ENCODE results near the gene PRRC2C. TPM values are rescaled to one million over a fixed set of nuclear protein-coding genes. Genes with fewer than 3 reads are reported as not detected.

Gene PRRC2C
- total RNA-seq, 2 experiments from 2014 or later: 191 to 205 TPM

DNA sequence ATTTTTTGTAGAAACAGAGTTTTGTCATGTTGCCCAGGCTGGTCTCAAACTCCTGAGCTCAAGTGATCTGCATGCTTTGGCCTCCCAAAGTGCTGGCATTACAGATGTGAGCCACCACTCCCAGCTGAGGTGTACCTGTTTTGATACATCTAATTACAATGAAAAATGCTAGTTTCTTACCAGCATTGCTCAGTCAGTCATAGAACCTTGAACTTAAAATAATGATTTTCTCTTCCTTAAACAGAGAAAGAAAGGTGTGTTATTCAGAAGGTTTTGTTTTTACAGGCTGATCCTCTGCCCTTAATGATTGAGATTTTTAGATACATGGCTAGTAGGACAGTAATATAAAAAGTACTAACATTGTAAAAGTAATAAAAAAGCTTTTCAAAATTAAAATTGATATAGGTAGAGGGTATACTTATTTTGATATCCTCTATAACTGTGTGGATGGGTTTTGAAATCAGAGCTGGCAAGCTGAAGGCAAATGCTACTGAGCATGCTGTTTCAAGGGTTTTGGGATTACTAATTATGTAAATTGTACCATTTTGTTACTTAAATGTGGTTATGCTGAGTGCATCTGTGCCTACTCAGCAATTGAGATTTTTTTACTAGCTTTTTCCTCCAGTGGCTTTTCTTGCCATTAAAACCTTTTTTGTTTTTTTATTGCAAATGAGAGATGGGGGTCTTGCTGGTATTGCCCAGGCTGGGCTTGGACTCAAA, 16.1 kb downstream of the PRRC2C start:
- no peaks in the 10 kb centered on the region for H3K9me3 Mint-ChIP-seq
- intact Hi-C loops (cut with micrococcal nuclease): loop anchor here (1.0 to 5.0 kb wide), 3 partner anchors 13 to 241 kb away; partner anchors contain the start of gene VAMP4
- H3K4me1 Mint-ChIP-seq (ENCODE audit: low read depth): peaks cover 89% of the 10 kb centered on the region
- H3K36me3 Mint-ChIP-seq: peaks cover 34% of the 10 kb centered on the region
- ChIA-PET CTCF (interaction anchor here (0.7 to 3.8 kb wide), 4 partner anchors 11 to 943 kb away, joined by 3 to 39 read pairs (median 4); partner anchors contain the start of gene PRRC2C), POLR2A (interaction anchor here (0.5 to 2.5 kb wide), 3 partner anchors 14 to 196 kb away, joined by 3 to 24 read pairs (median 4); partner anchors contain the start of gene PRRC2C)
- peak; percentile 25 for DNase-seq
- no peaks in the 10 kb centered on the region for H3K27me3 Mint-ChIP-seq
- peak overlapping the region; percentile 85 for H3K27ac Mint-ChIP-seq
- H3K4me3 Mint-ChIP-seq: no peak overlapping the region

DNA sequence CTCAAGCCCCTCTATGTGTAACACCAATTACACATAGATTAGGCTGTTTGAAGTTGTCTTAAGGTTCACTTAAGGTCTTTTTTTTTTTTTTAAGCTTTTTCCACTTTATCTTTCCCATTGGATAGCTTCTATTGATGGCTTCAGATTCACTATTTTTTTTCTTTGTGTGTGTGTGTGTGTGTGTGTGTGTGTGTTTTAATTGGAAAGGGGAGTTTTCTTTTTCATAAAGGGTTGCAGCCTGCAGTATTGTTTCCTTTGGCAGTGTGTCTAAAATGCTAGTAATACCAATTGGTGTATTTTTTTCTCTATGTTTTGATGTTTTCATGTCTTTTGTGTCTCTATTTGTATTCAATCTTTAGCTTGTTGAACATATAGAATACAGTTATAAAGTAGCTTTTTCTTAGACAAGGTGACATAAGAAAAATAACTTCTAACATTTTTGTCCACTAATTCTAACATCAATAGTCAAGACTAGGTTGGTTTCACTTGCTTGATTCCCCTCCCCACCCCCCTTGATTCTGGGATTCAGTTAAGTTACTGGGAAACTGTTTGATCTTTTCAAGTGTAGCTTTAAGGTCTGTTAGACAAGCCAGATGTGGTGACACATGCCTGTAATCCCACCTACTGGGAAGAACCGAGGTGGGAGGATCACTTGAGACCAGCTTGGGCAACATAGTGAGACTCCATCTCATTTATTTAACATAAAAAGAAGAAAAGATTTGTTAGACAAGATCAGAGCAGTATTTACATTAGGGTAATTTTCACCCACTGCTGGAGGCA, 21.4 kb downstream of the PRRC2C start:
- ChIA-PET CTCF (no interaction called here), POLR2A (interaction anchor here (0.6 to 1.1 kb wide), 2 partner anchors 20 to 43 kb away, joined by 3 read pairs; no protein-coding TSS in a partner anchor)
- peaks cover 92% of the 10 kb centered on the region for H3K4me1 Mint-ChIP-seq (ENCODE audit: low read depth)
- H3K27ac Mint-ChIP-seq: peak overlapping the region; percentile 72
- H3K27me3 Mint-ChIP-seq: no peaks in the 10 kb centered on the region
- H3K4me3 Mint-ChIP-seq: no peak overlapping the region
- intact Hi-C loops (cut with micrococcal nuclease): loop anchor here (5.0 kb wide), 1 partner anchor 86 kb away; no protein-coding TSS in a partner anchor
- DNase-seq: no peak
- H3K9me3 Mint-ChIP-seq: no peaks in the 10 kb centered on the region
- peaks cover 15% of the 10 kb centered on the region for H3K36me3 Mint-ChIP-seq

DNA sequence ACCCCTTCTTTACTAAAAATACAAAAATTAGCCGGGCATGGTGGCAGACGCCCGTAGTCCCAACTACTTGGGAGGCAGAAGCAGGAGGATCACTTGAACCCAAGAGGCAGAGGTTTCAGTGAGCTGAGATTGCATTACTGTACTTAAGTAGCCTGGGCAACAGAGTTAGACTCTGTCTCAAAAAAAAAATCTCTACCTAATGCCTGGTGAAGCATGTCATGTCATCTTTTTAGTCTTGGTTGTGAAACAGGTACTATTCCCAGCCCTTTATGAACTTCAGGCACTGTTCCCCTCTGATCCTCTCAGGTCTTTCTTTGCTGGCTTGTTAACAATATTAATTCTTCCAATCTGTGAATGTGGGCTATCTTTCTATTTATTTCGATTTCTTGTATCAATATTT, 22.1 kb downstream of the PRRC2C start:
- no peak for DNase-seq
- H3K4me1 Mint-ChIP-seq (ENCODE audit: low read depth): peaks cover 91% of the 10 kb centered on the region
- CTCF ChIA-PET: no interaction called here
- H3K36me3 Mint-ChIP-seq: peaks cover 13% of the 10 kb centered on the region
- H3K27ac Mint-ChIP-seq: peak overlapping the region; percentile 72
- H3K9me3 Mint-ChIP-seq: no peaks in the 10 kb centered on the region
- peak overlapping the region; percentile 5 for H3K4me3 Mint-ChIP-seq
- POLR2A ChIA-PET: interaction anchor here (1.1 kb wide), 1 partner anchor 21 kb away, joined by 3 read pairs; no protein-coding TSS in a partner anchor
- intact Hi-C loops (cut with micrococcal nuclease): loop anchor here (5.0 kb wide), 1 partner anchor 85 kb away; no protein-coding TSS in a partner anchor
- H3K27me3 Mint-ChIP-seq: no peaks in the 10 kb centered on the region

DNA sequence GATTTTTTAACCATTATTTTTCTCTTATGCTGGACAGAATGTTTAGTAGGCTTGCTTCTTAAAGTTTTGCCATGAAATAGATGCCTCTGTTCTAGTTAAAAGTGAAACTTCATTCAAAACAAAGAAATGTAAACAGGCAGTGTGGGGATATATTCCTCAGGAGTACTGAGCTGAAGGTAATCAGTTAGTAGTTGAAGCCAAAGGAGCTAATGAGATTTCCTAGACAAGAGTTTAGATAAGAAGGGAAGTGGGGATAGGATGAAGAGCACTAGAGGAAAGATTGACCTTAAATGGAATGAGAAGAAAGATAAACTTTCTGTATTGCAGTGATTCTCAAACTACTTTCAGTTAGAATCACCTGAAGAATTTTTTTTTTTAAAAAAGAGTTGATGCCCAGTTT, 23.9 kb downstream of the PRRC2C start:
- POLR2A ChIA-PET: interaction anchor here (1.2 kb wide), 1 partner anchor 23 kb away, joined by 4 read pairs; the partner anchor contains the start of gene PRRC2C

DNA sequence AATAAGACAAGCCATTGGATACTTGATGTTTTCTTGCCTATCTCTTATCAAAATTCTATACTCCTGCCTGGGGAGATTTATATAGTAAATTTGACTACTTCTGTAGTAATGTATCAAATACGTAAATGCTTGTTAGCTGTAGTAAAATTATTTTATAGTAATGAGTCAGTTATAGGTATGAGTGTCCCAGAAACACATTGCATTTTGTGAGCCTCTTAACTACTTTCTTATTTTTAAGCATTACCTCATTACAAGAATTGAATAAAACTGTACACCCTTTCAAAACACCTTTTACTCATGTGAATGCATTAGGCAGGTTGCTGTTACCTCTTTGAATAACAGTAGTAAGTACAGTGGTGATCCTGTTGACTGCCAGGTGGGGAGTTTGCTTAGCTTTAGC, 28.4 kb downstream of the PRRC2C start:
- peaks cover 67% of the 10 kb centered on the region for H3K4me1 Mint-ChIP-seq (ENCODE audit: low read depth)
- no peak overlapping the region for H3K27ac Mint-ChIP-seq
- no peak overlapping the region for H3K4me3 Mint-ChIP-seq
- H3K9me3 Mint-ChIP-seq: no peaks in the 10 kb centered on the region
- H3K27me3 Mint-ChIP-seq: no peaks in the 10 kb centered on the region
- DNase-seq: no peak
- CTCF ChIA-PET: interaction anchor here (6.2 kb wide), 1 partner anchor 28 kb away, joined by 43 read pairs; the partner anchor contains the start of gene PRRC2C
- intact Hi-C loops (cut with micrococcal nuclease): loop anchor here (2.0 kb wide), 1 partner anchor 13 kb away; no protein-coding TSS in a partner anchor
- POLR2A ChIA-PET: no interaction called here
- H3K36me3 Mint-ChIP-seq: peaks cover 41% of the 10 kb centered on the region

More for the DNA sequence above, 23.9 kb downstream of the PRRC2C start:
- intact Hi-C loops (cut with micrococcal nuclease): loop anchor here (5.0 kb wide), 1 partner anchor 83 kb away; no protein-coding TSS in a partner anchor
- DNase-seq: no peak
- CTCF ChIA-PET: interaction anchor here (1.5 kb wide), 1 partner anchor 10 kb away, joined by 3 read pairs; no protein-coding TSS in a partner anchor
- peak overlapping the region; percentile 62 for H3K27ac Mint-ChIP-seq
- no peak overlapping the region for H3K4me3 Mint-ChIP-seq
- H3K36me3 Mint-ChIP-seq: peaks cover 13% of the 10 kb centered on the region
- H3K9me3 Mint-ChIP-seq: no peaks in the 10 kb centered on the region
- peaks cover 89% of the 10 kb centered on the region for H3K4me1 Mint-ChIP-seq (ENCODE audit: low read depth)
- no peaks in the 10 kb centered on the region for H3K27me3 Mint-ChIP-seq

DNA sequence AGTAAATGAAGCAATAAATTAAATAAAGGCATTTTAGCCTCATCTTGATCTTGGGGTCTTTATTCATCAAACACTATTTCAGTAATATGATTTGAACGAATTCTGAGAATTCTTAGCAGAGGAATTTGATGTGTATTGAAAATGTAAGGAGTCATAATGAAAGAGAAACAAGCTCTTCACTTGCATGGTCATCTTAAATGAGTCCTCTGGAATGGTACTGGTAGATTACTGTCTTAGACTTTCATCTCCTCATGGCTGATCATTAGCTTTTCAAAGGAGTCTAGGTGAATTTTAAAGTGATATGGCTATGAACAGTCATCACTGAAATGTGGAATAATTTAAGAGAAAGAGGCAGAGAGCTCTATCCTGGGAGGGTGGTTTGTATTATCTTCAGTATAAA, 30.0 kb downstream of the PRRC2C start:
- DNase-seq: no peak
- Mint-ChIP-seq H3K9me3 (no peaks in the 10 kb centered on the region), H3K27me3 (no peaks in the 10 kb centered on the region), H3K4me1 (ENCODE audit: low read depth) (peaks cover 55% of the 10 kb centered on the region), H3K27ac (peak overlapping the region; percentile 8), H3K36me3 (peaks cover 44% of the 10 kb centered on the region), H3K4me3 (no peak overlapping the region)
- intact Hi-C loops (cut with micrococcal nuclease): loop anchor here (2.0 kb wide), 1 partner anchor 14 kb away; no protein-coding TSS in a partner anchor
- ChIA-PET CTCF (interaction anchor here (0.7 to 6.2 kb wide), 4 partner anchors 14 to 202 kb away, joined by 3 to 43 read pairs (median 4); partner anchors contain the start of genes FMO4 and PRRC2C), POLR2A (interaction anchor here (0.7 to 1.4 kb wide), 3 partner anchors 14 to 30 kb away, joined by 3 read pairs; partner anchors contain the start of gene PRRC2C)

DNA sequence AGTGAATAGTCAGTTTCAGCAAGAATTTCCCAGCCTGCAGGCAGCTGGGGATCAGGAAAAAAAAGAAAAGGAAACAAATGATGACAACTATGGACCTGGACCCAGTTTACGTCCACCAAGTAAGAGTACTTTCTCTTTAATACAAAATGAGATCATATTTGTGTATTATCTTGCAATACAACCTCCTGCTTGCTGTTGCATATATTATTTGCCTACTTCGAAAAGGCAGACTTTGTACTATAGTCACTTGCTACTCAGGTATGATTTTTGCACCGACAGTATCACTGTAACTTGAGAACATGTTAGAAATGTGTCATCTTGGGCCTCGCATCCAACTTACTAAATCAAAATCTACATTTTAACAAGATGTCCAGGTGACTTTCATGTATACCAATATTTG, 30.4 kb downstream of the PRRC2C start:
- intact Hi-C loops (cut with micrococcal nuclease): loop anchor here (2.0 kb wide), 1 partner anchor 15 kb away; no protein-coding TSS in a partner anchor
- no peaks in the 10 kb centered on the region for H3K27me3 Mint-ChIP-seq
- H3K4me1 Mint-ChIP-seq (ENCODE audit: low read depth): peaks cover 51% of the 10 kb centered on the region
- no peaks in the 10 kb centered on the region for H3K9me3 Mint-ChIP-seq
- no peak overlapping the region for H3K4me3 Mint-ChIP-seq
- DNase-seq: no peak
- H3K27ac Mint-ChIP-seq: peak overlapping the region; percentile 23
- ChIA-PET POLR2A (interaction anchor here (0.7 to 1.8 kb wide), 4 partner anchors 15 to 31 kb away, joined by 3 to 4 read pairs (median 3); partner anchors contain the start of gene PRRC2C), CTCF (interaction anchor here (1.0 to 6.2 kb wide), 3 partner anchors 14 to 40 kb away, joined by 3 to 43 read pairs (median 4); partner anchors contain the start of gene PRRC2C)
- H3K36me3 Mint-ChIP-seq: peaks cover 44% of the 10 kb centered on the region

DNA sequence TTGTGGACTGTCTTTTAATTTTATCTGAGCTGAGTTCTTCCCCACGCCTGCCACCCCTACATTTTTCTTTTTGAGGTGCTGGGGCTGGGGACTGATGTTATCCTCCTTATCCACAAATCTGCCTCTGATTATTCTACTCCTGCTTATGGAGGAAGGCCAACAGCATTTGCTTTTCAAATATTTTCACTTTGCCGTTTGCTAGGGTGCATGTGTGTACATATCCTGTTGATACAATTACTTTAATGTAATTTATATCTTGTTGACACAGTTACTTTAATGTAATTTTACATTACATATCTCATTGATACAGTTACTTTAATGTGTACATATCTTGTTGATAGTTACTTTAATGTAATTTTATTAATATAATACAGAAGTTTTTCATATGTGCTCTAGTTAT, 36.2 kb downstream of the PRRC2C start:
- ChIA-PET CTCF (no interaction called here), POLR2A (no interaction called here)
- Mint-ChIP-seq H3K9me3 (no peaks in the 10 kb centered on the region), H3K27ac (no peak overlapping the region), H3K4me3 (no peak overlapping the region), H3K27me3 (no peaks in the 10 kb centered on the region), H3K4me1 (ENCODE audit: low read depth) (peaks cover 5% of the 10 kb centered on the region), H3K36me3 (peaks cover 48% of the 10 kb centered on the region)
- DNase-seq: no peak
- intact Hi-C loops (cut with micrococcal nuclease): no loop called here

DNA sequence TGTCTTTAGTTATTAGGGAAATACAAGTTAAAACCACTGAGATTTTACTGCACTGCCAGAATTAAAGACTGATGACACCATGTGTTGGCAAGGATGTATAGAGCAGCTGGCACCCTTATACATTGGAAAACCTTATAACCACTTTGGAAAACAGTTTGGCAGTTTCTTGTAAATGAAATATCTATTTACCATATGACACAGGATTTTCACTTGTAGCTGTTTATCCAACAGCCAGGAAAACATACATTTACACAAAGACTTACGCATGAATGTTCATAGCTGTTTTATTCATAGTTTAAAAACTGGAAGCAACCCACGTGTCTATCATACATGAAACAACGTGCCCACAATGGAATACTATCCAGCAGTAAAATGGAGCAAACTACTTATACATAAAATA, 45.3 kb downstream of the PRRC2C start:
- H3K9me3 Mint-ChIP-seq: no peaks in the 10 kb centered on the region
- H3K36me3 Mint-ChIP-seq: peaks cover 46% of the 10 kb centered on the region
- ChIA-PET CTCF (interaction anchor here (4.3 kb wide), 1 partner anchor 46 kb away, joined by 21 read pairs; the partner anchor contains the start of gene PRRC2C), POLR2A (interaction anchor here (1.7 kb wide), 1 partner anchor 45 kb away, joined by 8 read pairs; the partner anchor contains the start of gene PRRC2C)
- H3K4me1 Mint-ChIP-seq (ENCODE audit: low read depth): peaks cover 4% of the 10 kb centered on the region
- no peak for DNase-seq
- H3K27me3 Mint-ChIP-seq: no peaks in the 10 kb centered on the region
- no peak overlapping the region for H3K27ac Mint-ChIP-seq
- no peak overlapping the region for H3K4me3 Mint-ChIP-seq
- intact Hi-C loops (cut with micrococcal nuclease): no loop called here

DNA sequence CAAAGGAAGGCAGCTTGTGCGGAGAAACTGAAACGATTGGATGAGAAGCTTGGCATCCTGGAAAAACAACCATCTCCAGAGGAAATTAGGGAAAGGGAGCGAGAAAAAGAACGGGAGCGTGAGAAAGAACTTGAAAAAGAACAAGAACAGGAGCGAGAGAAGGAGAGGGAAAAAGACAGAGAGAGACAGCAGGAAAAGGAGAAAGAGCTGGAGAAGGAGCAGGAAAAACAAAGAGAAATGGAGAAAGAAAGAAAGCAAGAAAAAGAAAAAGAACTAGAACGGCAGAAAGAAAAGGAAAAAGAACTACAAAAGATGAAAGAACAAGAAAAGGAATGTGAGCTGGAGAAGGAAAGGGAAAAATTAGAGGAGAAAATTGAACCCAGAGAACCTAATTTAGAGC, 47.2 kb downstream of the PRRC2C start:
- Mint-ChIP-seq H3K4me1 (ENCODE audit: low read depth) (peaks cover 4% of the 10 kb centered on the region), H3K27me3 (no peaks in the 10 kb centered on the region), H3K36me3 (peaks cover 53% of the 10 kb centered on the region), H3K4me3 (no peak overlapping the region), H3K9me3 (no peaks in the 10 kb centered on the region), H3K27ac (peak overlapping the region; percentile 30)
- CTCF ChIA-PET: interaction anchor here (1.2 to 4.3 kb wide), 2 partner anchors 9 to 47 kb away, joined by 4 to 21 read pairs; partner anchors contain the start of gene PRRC2C
- intact Hi-C loops (cut with micrococcal nuclease): no loop called here
- DNase-seq: no peak
- POLR2A ChIA-PET: no interaction called here

DNA sequence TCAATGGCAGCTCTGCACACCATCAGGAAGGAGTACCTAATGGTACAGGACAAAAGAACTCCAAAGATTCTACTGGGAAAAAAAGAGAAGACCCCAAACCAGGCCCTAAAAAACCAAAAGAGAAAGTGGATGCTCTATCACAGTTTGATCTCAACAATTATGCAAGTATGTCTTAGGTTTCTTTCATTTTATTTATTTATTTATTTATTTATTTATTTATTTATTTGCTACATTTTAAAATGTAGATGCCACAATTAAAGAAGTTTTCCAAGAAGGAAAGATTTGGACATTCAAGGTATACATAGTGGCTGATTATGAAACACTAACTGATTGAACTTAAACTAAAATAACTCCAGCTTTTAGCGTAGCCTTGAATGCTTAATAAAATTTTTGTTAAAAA, 60.2 kb downstream of the PRRC2C start:
- no peak overlapping the region for H3K4me3 Mint-ChIP-seq
- peaks cover 14% of the 10 kb centered on the region for H3K4me1 Mint-ChIP-seq (ENCODE audit: low read depth)
- ChIA-PET CTCF (no interaction called here), POLR2A (interaction anchor here (0.5 kb wide), 1 partner anchor 40 kb away, joined by 3 read pairs; no protein-coding TSS in a partner anchor)
- intact Hi-C loops (cut with micrococcal nuclease): no loop called here
- no peak for DNase-seq
- H3K27ac Mint-ChIP-seq: no peak overlapping the region
- H3K36me3 Mint-ChIP-seq: peaks cover 63% of the 10 kb centered on the region
- no peaks in the 10 kb centered on the region for H3K27me3 Mint-ChIP-seq
- no peaks in the 10 kb centered on the region for H3K9me3 Mint-ChIP-seq
